ES-I3 (cell line): ENCODE results near the gene CHD2.
"Not testable (repeated sequence)": the region's sequence is repeated elsewhere in the genome, so short reads cannot be mapped to it uniquely, and the experiment has no call there.

Experiments
- H3K36me3 ChIP-seq: 2 replicates; pipeline ENCODE4 v1.6.1; 2013; ENCODE audit warnings: mild to moderate bottlenecking, low read length, control low read depth, moderate library complexity; ENCODE audit not compliant: insufficient read depth
- H3K4me1 ChIP-seq: 2 replicates; pipeline ENCODE4 v1.6.1; 2013; ENCODE audit warnings: mild to moderate bottlenecking, control low read depth, low read length; ENCODE audit not compliant: insufficient read depth
- H3K9ac ChIP-seq: 2 replicates; pipeline ENCODE4 v1.6.1; 2013; ENCODE audit warnings: low read depth, mild to moderate bottlenecking, low read length, moderate library complexity
- H3K9me3 ChIP-seq: 2 replicates; pipeline ENCODE4 v1.6.1; 2013; ENCODE audit warnings: mild to moderate bottlenecking, low read length, moderate library complexity; ENCODE audit not compliant: control insufficient read depth, insufficient read depth

Gene CHD2

GRCh38 chr15:93028111-93028631 lies 128.0 kb downstream of the CHD2 start:
- H3K4me1 ChIP-seq, result peaks cover 16% of the 10 kb centered on the region; the same call in 1 of the 2 replicates
- no peaks in the 10 kb centered on the region for H3K9me3 ChIP-seq
- no peak overlapping the region for H3K9ac ChIP-seq
- peaks cover 20% of the 10 kb centered on the region; the same call in 1 of the 2 replicates for H3K36me3 ChIP-seq

DNA sequence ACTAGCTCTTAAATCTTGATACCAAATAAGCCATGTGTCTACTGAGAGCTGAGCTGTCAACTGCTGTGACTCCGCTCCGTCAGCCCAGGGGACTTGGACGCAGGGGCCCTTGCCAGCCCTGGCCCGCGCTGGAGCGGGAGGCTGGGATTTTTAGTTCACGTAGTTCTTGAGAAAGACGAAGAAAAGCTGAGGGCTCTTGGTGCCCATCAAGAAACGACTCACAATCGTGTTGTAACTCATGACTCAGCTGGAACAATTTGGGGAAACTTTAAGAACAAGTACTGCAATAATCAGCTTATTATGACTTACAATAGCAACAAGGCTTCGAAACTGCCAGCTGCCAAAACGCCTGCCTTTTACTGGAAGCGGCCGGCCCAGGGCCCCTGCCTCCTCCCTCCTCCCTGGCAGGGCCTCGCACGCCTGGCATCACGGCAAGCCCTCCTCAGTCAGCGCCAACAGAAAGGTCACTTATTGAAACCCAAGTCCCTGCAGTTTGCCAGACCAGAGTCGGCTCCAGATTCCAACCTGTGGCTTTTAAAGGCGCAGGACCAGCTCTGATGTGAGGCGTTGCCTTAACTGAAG lies 128.6 kb downstream of the CHD2 start:
- Histone ChIP-seq H3K36me3 (peaks cover 15% of the 10 kb centered on the region; the same call in 1 of the 2 replicates), H3K4me1 (peaks cover 16% of the 10 kb centered on the region; the same call in 1 of the 2 replicates), H3K9ac (no peak overlapping the region), H3K9me3 (no peaks in the 10 kb centered on the region)

DNA sequence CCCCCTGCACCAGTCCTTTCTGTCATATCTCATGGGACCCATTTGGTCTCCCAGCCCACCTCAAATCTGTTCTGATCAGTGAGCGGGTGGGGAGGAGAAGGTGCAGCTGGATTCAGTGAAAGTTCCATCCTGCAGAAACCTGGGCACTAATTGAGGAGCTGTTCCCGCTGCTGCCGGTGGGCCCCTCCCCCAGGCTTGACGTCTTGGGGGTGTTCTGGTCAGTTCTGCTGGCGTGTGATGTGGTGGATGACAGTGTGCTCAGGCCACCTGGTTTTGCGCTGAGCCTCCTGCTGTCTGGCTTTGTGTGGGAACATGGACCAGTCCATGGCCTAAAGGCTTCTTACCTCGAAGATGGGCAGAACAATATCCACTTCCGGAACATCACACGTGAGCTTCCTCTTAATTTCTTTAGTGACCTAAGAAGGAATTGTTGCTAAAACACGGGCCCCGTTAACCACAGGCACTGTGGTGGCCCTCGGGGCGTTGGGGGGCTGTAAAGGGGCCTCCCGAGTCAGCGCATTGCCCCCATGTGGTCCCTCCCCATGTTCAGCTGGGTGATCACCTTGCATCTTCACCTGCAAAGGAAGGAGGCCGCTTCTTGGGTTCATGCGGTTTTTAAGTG lies 129.2 kb downstream of the CHD2 start:
- no peak overlapping the region for H3K9ac ChIP-seq
- peaks cover 9% of the 10 kb centered on the region; the same call in 1 of the 2 replicates for H3K36me3 ChIP-seq
- no peaks in the 10 kb centered on the region for H3K9me3 ChIP-seq
- H3K4me1 ChIP-seq, result peaks cover 16% of the 10 kb centered on the region; the same call in 1 of the 2 replicates

GRCh38 chr15:93029836-93030429 lies 129.8 kb downstream of the CHD2 start:
- Histone ChIP-seq H3K9me3 (no peaks in the 10 kb centered on the region), H3K9ac (no peak overlapping the region), H3K4me1 (peaks cover 16% of the 10 kb centered on the region; the same call in 1 of the 2 replicates), H3K36me3 (peaks cover 4% of the 10 kb centered on the region; the same call in 1 of the 2 replicates)

GRCh38 chr15:93030430-93031102 lies 130.4 kb downstream of the CHD2 start:
- H3K9ac ChIP-seq, result no peak overlapping the region
- peaks cover 16% of the 10 kb centered on the region; the same call in 1 of the 2 replicates for H3K4me1 ChIP-seq

DNA sequence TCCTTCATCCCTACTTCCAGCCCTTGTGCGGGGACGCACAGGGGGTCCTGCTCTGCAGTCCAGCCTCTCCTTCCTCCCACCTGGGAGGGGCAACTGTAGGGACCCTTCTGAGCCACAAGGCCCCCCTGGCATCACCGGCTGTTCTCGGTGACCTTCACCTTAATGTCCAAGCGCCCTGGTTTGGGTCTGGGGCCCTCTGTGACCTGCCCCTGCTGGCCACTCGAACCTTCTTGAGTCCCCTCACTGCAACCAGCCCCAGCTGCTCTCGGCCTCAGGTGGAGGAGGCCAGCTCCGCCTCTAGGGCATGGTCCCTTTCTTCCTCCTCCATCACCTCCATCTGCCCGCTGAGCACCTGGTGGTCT lies 131.0 kb downstream of the CHD2 start:
- Histone ChIP-seq H3K9ac (no peak overlapping the region), H3K36me3 (no peaks in the 10 kb centered on the region), H3K4me1 (peaks cover 16% of the 10 kb centered on the region; the same call in 1 of the 2 replicates), H3K9me3 (no peaks in the 10 kb centered on the region)

More at GRCh38 chr15:93030430-93031102, 130.4 kb downstream of the CHD2 start:
- H3K36me3 ChIP-seq, result no peaks in the 10 kb centered on the region
- no peaks in the 10 kb centered on the region for H3K9me3 ChIP-seq

DNA sequence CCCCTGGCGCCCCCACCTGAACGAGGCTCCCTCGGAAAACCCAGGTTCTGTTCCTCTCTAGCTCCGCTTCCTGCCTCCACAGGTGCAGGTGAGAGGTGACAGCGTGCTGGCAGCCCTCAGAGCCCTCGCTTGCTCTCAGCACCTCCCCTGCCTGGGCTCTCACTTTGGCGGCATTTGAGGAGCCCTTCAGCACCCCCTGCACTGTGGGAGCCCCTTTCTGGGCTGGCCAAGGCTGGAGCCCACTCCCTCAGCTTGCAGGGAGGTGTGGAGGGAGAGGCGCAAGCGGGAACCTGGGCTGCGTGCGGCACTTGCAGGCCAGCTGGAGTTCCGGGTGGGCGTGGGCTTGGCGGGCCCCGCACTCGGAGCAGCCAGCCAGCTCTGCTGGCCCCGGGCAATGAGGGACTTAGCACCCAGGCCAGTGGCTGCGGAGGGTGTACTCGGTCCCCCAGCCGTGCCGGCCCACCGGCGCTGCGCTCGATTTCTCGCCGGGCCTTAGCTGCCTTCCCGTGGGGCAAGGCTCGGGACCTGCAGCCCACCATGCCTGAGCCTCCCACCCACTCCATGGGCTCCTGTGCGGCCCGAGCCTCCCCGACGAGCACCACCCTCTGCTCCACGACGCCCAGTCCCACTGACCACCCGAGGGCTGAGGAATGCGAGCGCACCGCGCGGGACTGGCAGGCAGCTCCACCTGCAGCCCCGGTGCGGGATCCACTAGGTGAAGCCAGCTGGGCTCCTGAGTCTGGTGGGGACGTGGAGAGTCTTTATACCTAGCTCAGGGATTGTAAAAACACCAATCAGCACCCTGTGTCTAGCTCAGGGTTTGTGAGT lies 131.6 kb downstream of the CHD2 start:
- H3K4me1 ChIP-seq, result peaks cover 16% of the 10 kb centered on the region; the same call in 1 of the 2 replicates
- H3K9ac ChIP-seq, H3K36me3 ChIP-seq: not testable (repeated sequence)

DNA sequence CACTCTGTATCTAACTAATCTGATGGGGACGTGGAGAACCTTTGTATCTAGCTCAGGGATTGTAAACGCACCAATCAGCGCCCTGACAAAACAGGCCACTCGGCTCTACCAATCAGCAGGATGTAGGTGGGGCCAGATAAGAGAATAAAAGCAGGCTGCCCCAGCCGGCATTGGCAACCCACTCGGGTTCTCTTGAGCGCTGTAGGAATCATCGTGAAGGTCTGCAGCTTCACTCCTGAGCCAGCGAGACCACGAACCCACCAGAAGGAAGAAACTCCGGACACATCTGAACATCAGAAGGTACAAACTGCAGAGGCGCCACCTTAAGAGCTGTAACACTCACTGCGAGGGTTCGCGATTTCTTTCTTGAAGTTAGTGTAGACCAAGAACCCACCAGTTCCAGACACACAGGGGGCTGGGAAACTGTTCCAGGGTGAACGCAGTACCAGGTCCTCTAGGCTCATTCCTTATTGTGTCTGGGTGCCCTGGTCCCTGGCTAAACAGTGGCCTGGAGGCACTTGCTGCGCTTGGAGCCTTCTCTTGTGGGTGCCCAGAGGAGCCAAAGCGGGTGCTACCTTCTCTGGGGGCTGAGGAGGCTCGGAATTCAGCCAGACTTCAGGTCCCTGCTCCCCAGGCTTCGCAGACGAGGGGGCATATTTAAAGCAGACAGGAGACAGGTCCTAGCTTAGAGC lies 132.5 kb downstream of the CHD2 start:
- H3K4me1 ChIP-seq, result peaks cover 16% of the 10 kb centered on the region; the same call in 1 of the 2 replicates
- H3K9ac ChIP-seq, H3K9me3 ChIP-seq, H3K36me3 ChIP-seq: not testable (repeated sequence)

More for the DNA sequence above, 131.6 kb downstream of the CHD2 start:
- not testable (repeated sequence) for H3K9me3 ChIP-seq

GRCh38 chr15:93033434-93034045 lies 133.4 kb downstream of the CHD2 start:
- no peaks in the 10 kb centered on the region for H3K9me3 ChIP-seq
- peaks cover 16% of the 10 kb centered on the region; the same call in 1 of the 2 replicates for H3K4me1 ChIP-seq
- no peaks in the 10 kb centered on the region for H3K36me3 ChIP-seq
- H3K9ac ChIP-seq, result no peak overlapping the region

GRCh38 chr15:93034512-93034911 lies 134.4 kb downstream of the CHD2 start:
- H3K36me3 ChIP-seq, result no peaks in the 10 kb centered on the region
- no peaks in the 10 kb centered on the region for H3K9me3 ChIP-seq
- no peak overlapping the region for H3K9ac ChIP-seq
- H3K4me1 ChIP-seq, result peaks cover 10% of the 10 kb centered on the region; the same call in 1 of the 2 replicates

GRCh38 chr15:93035092-93035915 lies 135.2 kb downstream of the CHD2 start:
- H3K9me3 ChIP-seq, result no peaks in the 10 kb centered on the region
- peaks cover 2% of the 10 kb centered on the region; the same call in 1 of the 2 replicates for H3K4me1 ChIP-seq
- no peaks in the 10 kb centered on the region for H3K36me3 ChIP-seq
- H3K9ac ChIP-seq, result no peak overlapping the region
